Thyroid gland (tissue), 4 donors: ENCODE measurements around the gene GPR25.

Source experiments
- CTCF ChIP-seq, 6 experiments: fragments of 200-600 bp in 3 of 6; fragments of 450-650 bp in 3 of 6; sonication (generic) in 3 of 6; IDR thresholded peaks; one replicate each; pipeline ENCODE4 v1.5.1; 2016 to 2019; ENCODE audit warnings: antibody characterized with exemption in 6 of 6, mild to moderate bottlenecking in 2 of 6, inconsistent platforms in 1 of 6, moderate library complexity in 1 of 6
- POLR2A ChIP-seq, 2 donors: fragments of 450-650 bp; IDR thresholded peaks; one replicate each; pipeline ENCODE4 v1.6.1; 2017; ENCODE audit warnings: antibody characterized with exemption in 2 of 2, mild to moderate bottlenecking in 2 of 2, moderate library complexity in 1 of 2

- no peak for TF ChIP-seq CTCF (IDR thresholded peaks at IDR 0.05)
- no peak for TF ChIP-seq POLR2A (IDR thresholded peaks at IDR 0.05)
These were observed 412 bp downstream of the GPR25 start for GRCh38 chr1:200873116-200873670.
